Liver (tissue), 9 donors: Measurements from ENCODE around the gene SPTB. TPM values are rescaled to one million over a fixed set of nuclear protein-coding genes. Genes with fewer than 3 reads are reported as not detected.

ENCODE experiments used
- DNase-seq: peaks from one replicate; pipeline ENCODE4 v3.0.0-alpha.2; 2017; ENCODE audit warnings: low spot score
- H3K27ac ChIP-seq, 2 donors: one replicate each; pipeline ENCODE4 v1.7.0; 2013; ENCODE audit warnings: inconsistent platforms in 2 of 2, low read length in 2 of 2, control low read depth in 1 of 2, low read depth in 1 of 2, mild to moderate bottlenecking in 1 of 2
- H3K27me3 ChIP-seq, 4 donors: one replicate each; pipeline versions ENCODE4 v1.6.1 to v1.7.0; 2013; ENCODE audit warnings: low read length in 3 of 4, inconsistent platforms in 1 of 4, mild to moderate bottlenecking in 1 of 4, moderate library complexity in 1 of 4; ENCODE audit not compliant: control insufficient read depth in 4 of 4, insufficient read depth in 4 of 4
- H3K36me3 ChIP-seq, 4 donors: one replicate each; pipeline versions ENCODE4 v1.6.1 to v1.7.0; 2013; ENCODE audit warnings: low read length in 3 of 4, mild to moderate bottlenecking in 3 of 4, low read depth in 1 of 4, moderate library complexity in 1 of 4; ENCODE audit not compliant: control insufficient read depth in 4 of 4, insufficient read depth in 3 of 4
- H3K4me1 ChIP-seq, 4 donors: one replicate each; pipeline versions ENCODE4 v1.6.1 to v1.7.0; 2013; ENCODE audit warnings: low read length in 3 of 4, mild to moderate bottlenecking in 3 of 4, moderate library complexity in 1 of 4; ENCODE audit not compliant: control insufficient read depth in 4 of 4, insufficient read depth in 4 of 4
- H3K4me3 ChIP-seq, 3 donors: one replicate each; pipeline versions ENCODE4 v1.6.1 to v1.7.0; 2013; ENCODE audit warnings: low read length in 3 of 3, control low read depth in 1 of 3, low read depth in 1 of 3, mild to moderate bottlenecking in 1 of 3
- H3K9ac ChIP-seq, 2 donors: one replicate each; pipeline ENCODE4 v1.7.0; 2013; ENCODE audit warnings: low read length in 2 of 2, mild to moderate bottlenecking in 2 of 2, moderate library complexity in 2 of 2, control low read depth in 1 of 2, low read depth in 1 of 2
- H3K9me3 ChIP-seq, 4 donors: one replicate each; pipeline versions ENCODE4 v1.6.1 to v1.7.0; 2013; ENCODE audit warnings: low read length in 3 of 4; ENCODE audit not compliant: control insufficient read depth in 4 of 4
- EGR1 ChIP-seq, 2 donors: IDR thresholded peaks; 2 replicates each; pipeline ENCODE4 v1.6.1; 2016 to 2018; ENCODE audit warnings: antibody characterized with exemption in 2 of 2, low read depth in 2 of 2
- FOXA1 ChIP-seq: IDR thresholded peaks from 2 replicates; pipeline ENCODE4 v1.6.1; 2016; ENCODE audit warnings: antibody characterized with exemption
- FOXA2 ChIP-seq: IDR thresholded peaks from 2 replicates; pipeline ENCODE4 v1.6.1; 2016; ENCODE audit warnings: antibody characterized with exemption
- GABPA ChIP-seq, 2 donors: IDR thresholded peaks in 1 of 2; conservative IDR thresholded peaks in 1 of 2; 2 replicates each; pipeline ENCODE4 v1.6.1; 2016; ENCODE audit warnings: antibody characterized with exemption in 2 of 2, mild to moderate bottlenecking in 1 of 2, moderate library complexity in 1 of 2
- HNF4A ChIP-seq, 2 donors: conservative IDR thresholded peaks; 2 replicates each; pipeline ENCODE4 v1.6.1; 2016; ENCODE audit warnings: antibody characterized with exemption in 2 of 2, mild to moderate bottlenecking in 2 of 2
- HNF4G ChIP-seq: IDR thresholded peaks from 2 replicates; pipeline ENCODE4 v1.6.1; 2016; ENCODE audit warnings: antibody characterized with exemption
- JUND ChIP-seq, 2 donors: IDR thresholded peaks; 2 replicates each; pipeline ENCODE4 v1.6.1; 2016; ENCODE audit warnings: antibody characterized with exemption in 2 of 2
- NR2F2 ChIP-seq: IDR thresholded peaks from 2 replicates; pipeline ENCODE4 v1.6.1; 2016; ENCODE audit warnings: antibody characterized with exemption
- RAD21 ChIP-seq, 2 donors: IDR thresholded peaks; 2 replicates each; pipeline ENCODE4 v1.6.1; 2016; ENCODE audit warnings: antibody characterized with exemption in 2 of 2, mild to moderate bottlenecking in 2 of 2
- RXRA ChIP-seq, 2 donors: IDR thresholded peaks; 2 replicates each; pipeline ENCODE4 v1.6.1; 2017 to 2018; ENCODE audit warnings: antibody characterized with exemption in 2 of 2, mild to moderate bottlenecking in 1 of 2
- SP1 ChIP-seq: IDR thresholded peaks from 2 replicates; pipeline ENCODE4 v1.6.1; 2018; ENCODE audit warnings: antibody characterized with exemption, mild to moderate bottlenecking
- TAF1 ChIP-seq: conservative IDR thresholded peaks from 2 replicates; pipeline ENCODE4 v1.6.1; 2016; ENCODE audit warnings: antibody characterized with exemption, mild to moderate bottlenecking
- YY1 ChIP-seq: IDR thresholded peaks from 2 replicates; pipeline ENCODE4 v1.6.1; 2016; ENCODE audit warnings: antibody characterized with exemption, mild to moderate bottlenecking
- WGBS: extraction: QIAGEN DNeasy Blood & Tissue Kit; methylation state at CpG from one replicate; pipeline ENCODE4 v1.1.7; 2013; 5-methylcytosine and 5-hydroxymethylcytosine counted together
- polyA plus RNA-seq, 2 donors: library from polyadenylated mRNA; stranded (reverse) in 1 of 2; unstranded in 1 of 2; fragments of 200-250 nt in 1 of 2; fragments of >200 nt in 1 of 2; fragmentation: Nextera tagmentation in 1 of 2; extraction: Ambion mirVana in 1 of 2; gene quantifications; one replicate each; pipeline versions ENCODE4 v1.2.1 to v1.2.3, GENCODE V29; 2013 to 2015
- total RNA-seq, 2 donors: library from RNA; depleted of rRNA; stranded (reverse); fragments of >200 nt; gene quantifications; one replicate each; pipeline ENCODE4 v1.2.3, GENCODE V29; 2014
- TF ChIP-seq, protein P1 (sequence below): IDR thresholded peaks from 2 replicates; pipeline ENCODE4 v1.6.1; 2016; ENCODE audit warnings: antibody characterized with exemption
- TF ChIP-seq, protein P2 (sequence below): fragments of 150-350 bp; IDR thresholded peaks from 2 replicates; pipeline ENCODE4 v1.5.1; 2017; ENCODE audit warnings: improper control_type of control experiment, low read depth, low read length; ENCODE audit not compliant: missing input control
- TF ChIP-seq, protein P3 (sequence below): IDR thresholded peaks from 2 replicates; pipeline ENCODE4 v1.6.1; 2016; ENCODE audit warnings: antibody characterized with exemption
- TF ChIP-seq, protein P4 (sequence below): IDR thresholded peaks from 2 replicates; pipeline ENCODE4 v1.6.1; 2016; ENCODE audit warnings: antibody characterized with exemption, mild to moderate bottlenecking
- TF ChIP-seq, protein P5 (sequence below): IDR thresholded peaks from 2 replicates; pipeline ENCODE4 v1.6.1; 2016; ENCODE audit warnings: antibody characterized with exemption
- donor health status: healthy.
- donor health status: healthy.
- donor health status: healthy.
- donor health status: healthy.
- donor health status: healthy.

SPTB gene
- total and polyA plus RNA-seq, 4 donors, result 0.12 to 332 (median 0.26) TPM

DNA sequence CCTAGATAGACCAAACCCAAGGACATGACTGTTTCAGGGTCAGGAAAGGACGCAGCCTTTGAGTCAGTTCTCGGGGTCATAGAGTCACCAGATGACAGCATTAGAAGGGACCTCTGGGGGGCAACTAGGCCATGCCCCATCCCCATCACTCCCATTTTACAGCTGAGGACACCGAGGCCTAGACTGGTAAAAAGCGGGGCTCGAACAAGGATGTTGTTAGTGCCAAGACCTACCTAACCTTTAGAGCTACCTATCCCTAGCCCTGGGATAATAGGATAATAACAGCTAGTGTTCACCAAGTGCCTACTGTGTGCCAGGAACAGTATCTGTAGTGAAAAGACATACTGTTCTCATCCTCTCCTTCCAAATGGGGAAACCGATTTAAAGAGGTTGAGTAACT is 126.8 kb downstream of the SPTB start (continued):
- TF ChIP-seq, protein P1, sequence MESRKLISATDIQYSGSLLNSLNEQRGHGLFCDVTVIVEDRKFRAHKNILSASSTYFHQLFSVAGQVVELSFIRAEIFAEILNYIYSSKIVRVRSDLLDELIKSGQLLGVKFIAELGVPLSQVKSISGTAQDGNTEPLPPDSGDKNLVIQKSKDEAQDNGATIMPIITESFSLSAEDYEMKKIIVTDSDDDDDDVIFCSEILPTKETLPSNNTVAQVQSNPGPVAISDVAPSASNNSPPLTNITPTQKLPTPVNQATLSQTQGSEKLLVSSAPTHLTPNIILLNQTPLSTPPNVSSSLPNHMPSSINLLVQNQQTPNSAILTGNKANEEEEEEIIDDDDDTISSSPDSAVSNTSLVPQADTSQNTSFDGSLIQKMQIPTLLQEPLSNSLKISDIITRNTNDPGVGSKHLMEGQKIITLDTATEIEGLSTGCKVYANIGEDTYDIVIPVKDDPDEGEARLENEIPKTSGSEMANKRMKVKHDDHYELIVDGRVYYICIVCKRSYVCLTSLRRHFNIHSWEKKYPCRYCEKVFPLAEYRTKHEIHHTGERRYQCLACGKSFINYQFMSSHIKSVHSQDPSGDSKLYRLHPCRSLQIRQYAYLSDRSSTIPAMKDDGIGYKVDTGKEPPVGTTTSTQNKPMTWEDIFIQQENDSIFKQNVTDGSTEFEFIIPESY, result no peak
- TF ChIP-seq JUND (IDR thresholded peaks at IDR 0.05) (no peak), RAD21 (IDR thresholded peaks at IDR 0.05) (no peak)

DNA sequence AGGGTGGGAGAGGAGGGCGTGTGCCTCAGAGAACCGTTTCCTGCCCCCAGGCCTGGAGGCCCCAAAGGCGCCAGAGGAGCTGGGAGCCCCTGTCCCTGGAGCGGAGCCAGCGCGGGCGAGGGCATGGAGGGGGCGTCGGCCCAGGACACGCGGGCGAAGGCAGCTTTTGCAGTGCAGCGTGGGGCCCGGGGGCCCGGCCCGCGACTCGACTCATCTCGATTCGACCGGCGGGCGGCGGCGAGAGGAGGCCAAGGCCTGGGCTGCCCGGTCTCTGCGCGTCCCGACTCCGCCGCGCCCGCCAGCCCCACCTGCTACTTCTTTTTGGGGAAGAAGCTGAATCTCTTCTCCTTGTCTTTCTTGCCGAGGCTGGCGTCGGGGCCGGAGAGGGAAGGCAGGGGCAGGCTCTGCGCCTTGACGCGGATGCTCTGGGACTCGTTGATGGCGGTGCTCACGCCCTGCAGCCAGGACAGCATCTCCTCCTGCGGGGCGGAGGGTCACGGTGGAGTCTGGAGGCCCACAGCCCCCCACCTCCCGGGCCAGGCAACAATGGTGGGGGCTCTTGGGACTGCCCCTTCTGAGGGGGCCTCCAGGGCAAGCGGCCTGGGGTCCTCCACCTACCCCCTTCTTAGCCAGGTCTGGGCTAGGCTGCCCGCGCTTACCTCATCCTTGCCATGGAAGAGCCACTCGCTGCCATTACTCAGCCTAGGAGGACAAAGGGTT is 130.6 kb downstream of the SPTB start:
- WGBS, result 97% methylated on average over 51 of the region's 51 CpGs
- no peak for DNase-seq

More for the DNA sequence above, 130.6 kb downstream of the SPTB start:
- no peaks in the 10 kb centered on the region for H3K27me3 ChIP-seq
- no peak for TF ChIP-seq RXRA (IDR thresholded peaks at IDR 0.05)
- no peak for TF ChIP-seq SP1
- TF ChIP-seq NR2F2, result no peak
- no peak for TF ChIP-seq JUND (IDR thresholded peaks at IDR 0.05)
- TF ChIP-seq, protein P2, sequence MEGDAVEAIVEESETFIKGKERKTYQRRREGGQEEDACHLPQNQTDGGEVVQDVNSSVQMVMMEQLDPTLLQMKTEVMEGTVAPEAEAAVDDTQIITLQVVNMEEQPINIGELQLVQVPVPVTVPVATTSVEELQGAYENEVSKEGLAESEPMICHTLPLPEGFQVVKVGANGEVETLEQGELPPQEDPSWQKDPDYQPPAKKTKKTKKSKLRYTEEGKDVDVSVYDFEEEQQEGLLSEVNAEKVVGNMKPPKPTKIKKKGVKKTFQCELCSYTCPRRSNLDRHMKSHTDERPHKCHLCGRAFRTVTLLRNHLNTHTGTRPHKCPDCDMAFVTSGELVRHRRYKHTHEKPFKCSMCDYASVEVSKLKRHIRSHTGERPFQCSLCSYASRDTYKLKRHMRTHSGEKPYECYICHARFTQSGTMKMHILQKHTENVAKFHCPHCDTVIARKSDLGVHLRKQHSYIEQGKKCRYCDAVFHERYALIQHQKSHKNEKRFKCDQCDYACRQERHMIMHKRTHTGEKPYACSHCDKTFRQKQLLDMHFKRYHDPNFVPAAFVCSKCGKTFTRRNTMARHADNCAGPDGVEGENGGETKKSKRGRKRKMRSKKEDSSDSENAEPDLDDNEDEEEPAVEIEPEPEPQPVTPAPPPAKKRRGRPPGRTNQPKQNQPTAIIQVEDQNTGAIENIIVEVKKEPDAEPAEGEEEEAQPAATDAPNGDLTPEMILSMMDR, result no peak
- no peak for TF ChIP-seq EGR1 (IDR thresholded peaks at IDR 0.05; ENCODE audit: low read depth in 2 of 2)
- TF ChIP-seq, protein P1, result no peak
- no peak for TF ChIP-seq HNF4A (conservative IDR thresholded peaks at IDR 0.05)
- no peak for TF ChIP-seq YY1
- TF ChIP-seq RAD21 (IDR thresholded peaks at IDR 0.05), result no peak
- TF ChIP-seq HNF4G, result no peak
- TF ChIP-seq GABPA (IDR thresholded peaks at IDR 0.05 in 1 of 2, conservative IDR thresholded peaks at IDR 0.05 in 1 of 2), result no peak
- TF ChIP-seq, protein P3, sequence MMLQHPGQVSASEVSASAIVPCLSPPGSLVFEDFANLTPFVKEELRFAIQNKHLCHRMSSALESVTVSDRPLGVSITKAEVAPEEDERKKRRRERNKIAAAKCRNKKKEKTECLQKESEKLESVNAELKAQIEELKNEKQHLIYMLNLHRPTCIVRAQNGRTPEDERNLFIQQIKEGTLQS, result no peak
- TF ChIP-seq TAF1, result no peak
- TF ChIP-seq FOXA2, result no peak
- TF ChIP-seq FOXA1, result no peak
- TF ChIP-seq, protein P4, sequence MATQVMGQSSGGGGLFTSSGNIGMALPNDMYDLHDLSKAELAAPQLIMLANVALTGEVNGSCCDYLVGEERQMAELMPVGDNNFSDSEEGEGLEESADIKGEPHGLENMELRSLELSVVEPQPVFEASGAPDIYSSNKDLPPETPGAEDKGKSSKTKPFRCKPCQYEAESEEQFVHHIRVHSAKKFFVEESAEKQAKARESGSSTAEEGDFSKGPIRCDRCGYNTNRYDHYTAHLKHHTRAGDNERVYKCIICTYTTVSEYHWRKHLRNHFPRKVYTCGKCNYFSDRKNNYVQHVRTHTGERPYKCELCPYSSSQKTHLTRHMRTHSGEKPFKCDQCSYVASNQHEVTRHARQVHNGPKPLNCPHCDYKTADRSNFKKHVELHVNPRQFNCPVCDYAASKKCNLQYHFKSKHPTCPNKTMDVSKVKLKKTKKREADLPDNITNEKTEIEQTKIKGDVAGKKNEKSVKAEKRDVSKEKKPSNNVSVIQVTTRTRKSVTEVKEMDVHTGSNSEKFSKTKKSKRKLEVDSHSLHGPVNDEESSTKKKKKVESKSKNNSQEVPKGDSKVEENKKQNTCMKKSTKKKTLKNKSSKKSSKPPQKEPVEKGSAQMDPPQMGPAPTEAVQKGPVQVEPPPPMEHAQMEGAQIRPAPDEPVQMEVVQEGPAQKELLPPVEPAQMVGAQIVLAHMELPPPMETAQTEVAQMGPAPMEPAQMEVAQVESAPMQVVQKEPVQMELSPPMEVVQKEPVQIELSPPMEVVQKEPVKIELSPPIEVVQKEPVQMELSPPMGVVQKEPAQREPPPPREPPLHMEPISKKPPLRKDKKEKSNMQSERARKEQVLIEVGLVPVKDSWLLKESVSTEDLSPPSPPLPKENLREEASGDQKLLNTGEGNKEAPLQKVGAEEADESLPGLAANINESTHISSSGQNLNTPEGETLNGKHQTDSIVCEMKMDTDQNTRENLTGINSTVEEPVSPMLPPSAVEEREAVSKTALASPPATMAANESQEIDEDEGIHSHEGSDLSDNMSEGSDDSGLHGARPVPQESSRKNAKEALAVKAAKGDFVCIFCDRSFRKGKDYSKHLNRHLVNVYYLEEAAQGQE, result no peak
- TF ChIP-seq, protein P5, sequence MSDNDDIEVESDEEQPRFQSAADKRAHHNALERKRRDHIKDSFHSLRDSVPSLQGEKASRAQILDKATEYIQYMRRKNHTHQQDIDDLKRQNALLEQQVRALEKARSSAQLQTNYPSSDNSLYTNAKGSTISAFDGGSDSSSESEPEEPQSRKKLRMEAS, result no peak
- no peak overlapping the region for H3K4me3 ChIP-seq
- no peak overlapping the region for H3K9ac ChIP-seq
- no peaks in the 10 kb centered on the region for H3K9me3 ChIP-seq
- H3K36me3 ChIP-seq, result peaks cover under 1 to 7% (median 3%) of the 10 kb centered on the region in 4 donors
- H3K4me1 ChIP-seq, result peaks cover 0 to 4% (median 0%) of the 10 kb centered on the region in 4 donors
- no peak overlapping the region for H3K27ac ChIP-seq
